Pulmonary artery endothelial cell (primary cell): ENCODE results near the gene CLEC16A. TPM values are rescaled to one million over a fixed set of nuclear protein-coding genes. Genes with fewer than 3 reads are reported as not detected.

ENCODE experiments used
- DNase-seq: peaks from one replicate; pipeline ENCODE4 v3.0.0-alpha.2; 2011; ENCODE audit warnings: low read depth, low spot score
- total RNA-seq: library from RNA; depleted of rRNA; stranded (reverse); fragments of >200 nt; gene quantifications from 2 replicates; pipeline ENCODE4 v1.2.3, GENCODE V29; 2014

The CLEC16A gene
- total RNA-seq, 1 donor from 2014 or later: 13.0 TPM

- DNase-seq: no peak
These were observed 114.5 kb downstream of the CLEC16A start for GRCh38 chr16:11058832-11059231.

GRCh38 chr16:11059588-11059987, 115.2 kb downstream of the CLEC16A start:
- DNase-seq: no peak

- DNase-seq: no peak
These were observed 116.0 kb downstream of the CLEC16A start for GRCh38 chr16:11060364-11060763.

- no peak for DNase-seq
These were observed 116.5 kb downstream of the CLEC16A start for GRCh38 chr16:11060842-11061241.

GRCh38 chr16:11061629-11062270, 117.4 kb downstream of the CLEC16A start:
- no peak for DNase-seq

GRCh38 chr16:11063448-11064201, 119.3 kb downstream of the CLEC16A start:
- DNase-seq: no peak

- DNase-seq: no peak
These were observed 119.8 kb downstream of the CLEC16A start for GRCh38 chr16:11064202-11064540.

GRCh38 chr16:11064851-11065250, 120.5 kb downstream of the CLEC16A start:
- no peak for DNase-seq

GRCh38 chr16:11066261-11066870, 122.0 kb downstream of the CLEC16A start:
- no peak for DNase-seq

- no peak for DNase-seq
These were observed 122.9 kb downstream of the CLEC16A start for GRCh38 chr16:11067266-11067665.

- no peak for DNase-seq
These were observed 123.4 kb downstream of the CLEC16A start for GRCh38 chr16:11067697-11068141.

GRCh38 chr16:11071829-11072228, 127.5 kb downstream of the CLEC16A start:
- DNase-seq: no peak

- no peak for DNase-seq
These were observed 128.2 kb downstream of the CLEC16A start for GRCh38 chr16:11072420-11073153.

- no peak for DNase-seq
These were observed 129.1 kb downstream of the CLEC16A start for GRCh38 chr16:11073407-11073999.

GRCh38 chr16:11074131-11074530, 129.8 kb downstream of the CLEC16A start:
- no peak for DNase-seq

GRCh38 chr16:11075163-11075562, 130.8 kb downstream of the CLEC16A start:
- DNase-seq: no peak

GRCh38 chr16:11076259-11077018, 132.1 kb downstream of the CLEC16A start:
- no peak for DNase-seq

GRCh38 chr16:11078812-11079459, 134.6 kb downstream of the CLEC16A start:
- no peak for DNase-seq

GRCh38 chr16:11079652-11080187, 135.4 kb downstream of the CLEC16A start:
- no peak for DNase-seq
